IMR-90 (cell line): ENCODE data around the gene FOXF1. TPM values are rescaled to one million over a fixed set of nuclear protein-coding genes. Genes with fewer than 3 reads are reported as not detected.

Source experiments
- ATAC-seq: fragments of 200-7000 bp; cut with Tn5 transposase; 2 replicates; pipeline ENCODE4 v1.9.1; 2020; ENCODE audit warnings: low read depth, mild to moderate bottlenecking, moderate library complexity
- BruUV-seq: library from RNA; stranded (reverse); fragments of 400-500 nt; replicated peaks from 2 replicates; lab custom pipeline; 2021; lab: Mats Ljungman, UMichigan
- CTCF ChIA-PET: fragments of 300-600 bp; formaldehyde crosslinking; extraction: SDS; loops from one replicate; lab custom pipeline; 2021; ENCODE audit warnings: antibody characterized with exemption; lab: Yijun Ruan, JAX
- POLR2A ChIA-PET: fragments of 300-600 bp; sonication (Branson Sonifier 250); formaldehyde crosslinking; loops from one replicate; lab custom pipeline; 2022; ENCODE audit warnings: antibody characterized with exemption; ENCODE audit not compliant: unreplicated experiment; lab: Charles Lee
- DNase-seq: peaks from one replicate; pipeline ENCODE4 v3.0.0; 2013
- H2AFZ ChIP-seq: replicated peaks from 2 replicates; pipeline ENCODE3; 2013; ENCODE audit warnings: low read length, mild to moderate bottlenecking; ENCODE audit not compliant: poor library complexity
- H2AK5ac ChIP-seq: 2 replicates; pipeline ENCODE4 v1.6.1; 2013; ENCODE audit warnings: low read depth, low read length, inconsistent platforms
- H2AK9ac ChIP-seq: replicated peaks from 2 replicates; pipeline ENCODE3; 2013; ENCODE audit warnings: mild to moderate bottlenecking, low read depth, low read length, moderate library complexity; ENCODE audit not compliant: poor library complexity
- H2BK120ac ChIP-seq: 2 replicates; pipeline ENCODE4 v1.6.1; 2013; ENCODE audit warnings: low read depth, low read length, inconsistent platforms
- H2BK15ac ChIP-seq: 3 replicates; pipeline ENCODE4 v1.6.1; 2013; ENCODE audit warnings: low read depth, low read length, inconsistent platforms
- H2BK20ac ChIP-seq: 2 replicates; pipeline ENCODE4 v1.6.1; 2013; ENCODE audit warnings: low read depth, mild to moderate bottlenecking, inconsistent platforms, low read length, moderate library complexity
- H2BK5ac ChIP-seq: 2 replicates; pipeline ENCODE4 v1.6.1; 2013; ENCODE audit warnings: mild to moderate bottlenecking, low read depth, low read length, inconsistent platforms; ENCODE audit not compliant: poor library complexity, severe bottlenecking
- H3K14ac ChIP-seq: replicated peaks from 2 replicates; pipeline ENCODE4 v1.6.1; 2013; ENCODE audit warnings: low read depth, low read length, inconsistent platforms
- H3K18ac ChIP-seq: 2 replicates; pipeline ENCODE4 v1.6.1; 2013; ENCODE audit warnings: low read depth, low read length, control low read depth
- H3K23ac ChIP-seq: 2 replicates; pipeline ENCODE4 v1.6.1; 2013; ENCODE audit warnings: low read depth, low read length, inconsistent platforms
- H3K27ac ChIP-seq: 2 replicates; pipeline ENCODE4 v1.5.1; 2013; ENCODE audit warnings: mild to moderate bottlenecking, control low read depth, low read length; ENCODE audit not compliant: insufficient read depth
- H3K27me3 ChIP-seq: 2 replicates; pipeline ENCODE4 v1.6.1; 2013; ENCODE audit warnings: low read length; ENCODE audit not compliant: control insufficient read depth, insufficient read depth
- H3K36me3 ChIP-seq: 2 replicates; pipeline ENCODE4 v1.6.1; 2013; ENCODE audit warnings: low read length, mixed read lengths; ENCODE audit not compliant: control insufficient read depth, insufficient read depth
- H3K4ac ChIP-seq: 2 replicates; pipeline ENCODE4 v1.6.1; 2013; ENCODE audit warnings: low read depth, low read length, inconsistent platforms
- H3K4me1 ChIP-seq: 2 replicates; pipeline ENCODE4 v1.6.1; 2013; ENCODE audit warnings: low read length, mixed read lengths; ENCODE audit not compliant: control insufficient read depth, insufficient read depth
- H3K4me2 ChIP-seq: 2 replicates; pipeline ENCODE4 v1.6.1; 2013; ENCODE audit warnings: low read depth, mild to moderate bottlenecking, control low read depth, low read length, moderate library complexity
- H3K4me3 ChIP-seq: 2 replicates; pipeline ENCODE4 v1.5.1; 2013; ENCODE audit warnings: low read depth, mild to moderate bottlenecking, control low read depth, low read length, moderate library complexity; ENCODE audit not compliant: insufficient read depth
- H3K56ac ChIP-seq: 2 replicates; pipeline ENCODE4 v1.6.1; 2013; ENCODE audit warnings: low read length, inconsistent platforms; ENCODE audit not compliant: insufficient read depth; ENCODE audit errors: extremely low read depth
- H3K79me1 ChIP-seq, 2 experiments: 2 replicates each; pipeline ENCODE4 v1.6.1; 2013; ENCODE audit warnings: low read length in 2 of 2, inconsistent platforms in 1 of 2, low read depth in 1 of 2
- H3K9ac ChIP-seq: 2 replicates; pipeline ENCODE4 v1.6.1; 2013; ENCODE audit warnings: low read depth, low read length, control low read depth
- H3K9me1 ChIP-seq: 2 replicates; pipeline ENCODE4 v1.6.1; 2013; ENCODE audit warnings: low read length, inconsistent platforms; ENCODE audit not compliant: insufficient read depth
- H3K9me3 ChIP-seq: 2 replicates; pipeline ENCODE4 v1.6.1; 2013; ENCODE audit warnings: low read length; ENCODE audit not compliant: control insufficient read depth, insufficient read depth
- H4K20me1 ChIP-seq: 2 replicates; pipeline ENCODE4 v1.6.1; 2013; ENCODE audit warnings: low read length, inconsistent platforms; ENCODE audit not compliant: insufficient read depth
- H4K5ac ChIP-seq: 2 replicates; pipeline ENCODE4 v1.6.1; 2013; ENCODE audit warnings: mild to moderate bottlenecking, low read depth, low read length, control low read depth
- H4K8ac ChIP-seq, 2 experiments: 2 replicates each; pipeline ENCODE4 v1.6.1; 2013; ENCODE audit warnings: low read depth in 2 of 2, low read length in 2 of 2, control low read depth in 1 of 2, inconsistent platforms in 1 of 2
- H4K91ac ChIP-seq: 2 replicates; pipeline ENCODE4 v1.6.1; 2013; ENCODE audit warnings: low read depth, low read length, inconsistent platforms; ENCODE audit not compliant: insufficient read depth
- BHLHE40 ChIP-seq: fragments of 150-350 bp; IDR thresholded peaks from 2 replicates; pipeline ENCODE4 v1.6.1; 2016; ENCODE audit warnings: mild to moderate bottlenecking, low read depth, low read length
- CEBPB ChIP-seq: IDR thresholded peaks from 2 replicates; pipeline ENCODE4 v1.6.1; 2012; ENCODE audit warnings: low read depth, low read length, improper control_type of control experiment
- CHD1 ChIP-seq: IDR thresholded peaks from 2 replicates; pipeline ENCODE4 v1.6.1; 2012; ENCODE audit warnings: low read depth, low read length, improper control_type of control experiment
- POLR2A ChIP-seq: IDR thresholded peaks from 2 replicates; pipeline ENCODE4 v1.6.1; 2012; ENCODE audit warnings: mild to moderate bottlenecking, low read depth, low read length
- RAD21 ChIP-seq: IDR thresholded peaks from 2 replicates; pipeline ENCODE4 v1.6.1; 2012; ENCODE audit warnings: low read length, improper control_type of control experiment
- WGBS, 2 experiments: methylation state at CpG; one replicate each; pipeline versions ENCODE4 v1.1.5 to v1.1.7; 2013; ENCODE audit warnings: missing lambda C conversion rate in 2 of 2; ENCODE audit not compliant: insufficient read length in 1 of 2; ENCODE audit errors: extremely low coverage in 2 of 2; 5-methylcytosine and 5-hydroxymethylcytosine counted together
- dilution Hi-C: fragments of 300-500 bp; cut with HindIII; formaldehyde crosslinking; loops from one replicate; pipeline ENCODE4 v1.14.3; 2018; ENCODE audit warnings: low sequenced_read_pairs; ENCODE audit not compliant: unreplicated experiment
- in situ Hi-C: fragments of 300-500 bp; cut with MboI; formaldehyde crosslinking; loops from 3 replicates; pipeline ENCODE4 v1.14.3; 2019; ENCODE audit warnings: low sequenced_read_pairs, inconsistent platforms, mixed read lengths
- intact Hi-C: fragments of 100-400 bp; cut with micrococcal nuclease; formaldehyde crosslinking; loops from 2 replicates; pipeline ENCODE4 v1.10.0; 2022
- polyA plus RNA-seq, 3 experiments: library from polyadenylated mRNA; depleted of rRNA; stranded (reverse); fragments of >200 nt; gene quantifications; 2 replicates each; pipeline ENCODE4 v1.2.3, GENCODE V29; 2012; ENCODE audit warnings: low replicate concordance in 1 of 3
- total RNA-seq: library from RNA; depleted of rRNA; stranded (reverse); fragments of >200 nt; gene quantifications from 2 replicates; pipeline ENCODE4 v1.2.3, GENCODE V29; 2012
- TF ChIP-seq, protein P1 (sequence below): conservative IDR thresholded peaks from 2 replicates; pipeline ENCODE4 v1.5.1; 2012; ENCODE audit warnings: mild to moderate bottlenecking, low read depth, low read length, improper control_type of control experiment

The FOXF1 gene
- total and polyA plus RNA-seq, 2 of the 4 experiments (the other 2 are of a cell fraction): 2.7 to 33.0 TPM

DNA sequence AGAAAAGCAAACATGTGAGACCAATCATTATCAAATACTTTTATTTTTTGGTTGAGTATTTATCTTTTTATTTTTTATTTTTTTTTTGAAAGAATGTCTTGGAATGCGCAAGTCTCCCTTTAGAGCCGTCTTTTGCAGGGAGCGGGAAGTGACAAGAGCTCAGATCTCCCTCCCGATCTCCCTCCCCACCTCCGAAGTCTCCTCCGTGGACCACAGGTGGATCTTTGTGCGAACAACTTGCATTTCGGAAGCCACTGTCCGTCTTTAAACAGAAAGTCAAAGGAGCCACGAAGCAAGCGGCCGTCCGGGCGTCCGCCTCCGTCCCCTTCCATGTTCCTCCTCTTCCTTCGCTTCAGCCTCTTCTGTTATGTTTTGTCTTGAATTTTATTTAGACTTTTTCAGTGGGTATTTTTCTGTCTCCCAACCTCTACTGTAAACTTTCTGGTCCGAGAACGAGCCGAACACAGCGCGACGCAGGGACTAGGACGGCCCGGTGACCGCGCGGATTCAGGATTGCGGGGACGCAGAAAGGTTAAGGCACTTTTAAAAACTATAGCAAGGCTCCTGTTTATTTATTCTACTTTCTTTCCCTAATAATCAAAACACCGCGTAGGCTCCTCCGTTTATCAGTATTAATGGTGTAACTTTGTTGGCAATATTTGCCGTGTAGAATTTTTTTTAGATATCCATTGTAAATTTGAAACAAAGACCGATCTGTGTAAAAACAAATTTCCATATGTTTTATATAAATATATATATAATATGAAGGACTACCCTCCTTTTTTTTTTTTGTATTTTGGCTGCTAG is 3.3 kb downstream of the FOXF1 start (continued):
- no peak for TF ChIP-seq RAD21
- TF ChIP-seq CEBPB: no peak
- no peak for TF ChIP-seq BHLHE40

DNA sequence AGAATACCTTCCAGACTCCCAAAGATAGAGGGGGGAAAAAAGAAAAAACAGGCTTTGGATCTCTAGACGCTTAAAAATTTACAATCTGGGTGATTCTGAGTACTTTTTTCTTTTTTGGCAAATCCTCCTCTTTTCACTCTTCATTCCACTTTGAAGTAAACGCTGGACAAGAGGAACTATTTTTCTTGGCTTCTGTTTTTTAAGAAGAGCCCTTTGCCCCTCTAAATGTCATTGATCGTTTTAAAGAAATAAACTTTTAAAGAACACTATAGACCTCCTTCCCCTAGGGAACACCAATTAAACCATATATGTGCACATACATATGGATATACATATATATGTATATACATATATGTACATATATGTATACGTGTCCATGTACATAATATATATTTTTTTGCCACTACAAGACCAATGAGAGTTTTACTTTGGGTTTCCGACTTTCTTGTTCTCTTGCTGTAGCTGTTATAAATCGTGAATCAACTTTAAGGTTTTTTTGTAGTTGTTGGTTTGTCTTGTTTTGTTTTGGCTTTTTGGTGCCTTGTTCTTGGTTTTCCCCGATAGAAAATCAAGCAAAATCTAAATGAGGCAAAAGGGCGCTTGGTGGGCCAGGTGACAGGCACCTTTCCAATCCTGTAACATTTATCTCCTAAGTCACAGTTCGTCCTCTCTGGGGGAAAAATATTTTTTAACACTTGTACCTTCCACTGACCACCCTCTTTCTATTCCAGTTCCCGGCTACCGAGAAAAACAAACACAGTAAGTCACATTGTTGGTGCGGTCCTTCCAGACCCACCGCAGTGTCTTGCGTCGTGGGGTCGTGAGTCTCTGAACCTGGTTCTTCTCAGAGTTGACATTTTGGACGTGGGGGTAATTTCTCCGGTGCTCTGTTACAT is 4.4 kb downstream of the FOXF1 start:
- Histone ChIP-seq H4K8ac (peak overlapping the region; percentile 83 to 91), H3K9ac (peak overlapping the region; percentile 100), H4K20me1 (peaks cover 66% of the 10 kb centered on the region), H3K9me3 (no peaks in the 10 kb centered on the region), H3K36me3 (peaks cover 67% of the 10 kb centered on the region), H3K4me3 (peak overlapping the region; percentile 99), H2BK5ac (peak overlapping the region; percentile 97), H3K4ac (peak overlapping the region; percentile 97), H3K23ac (peak overlapping the region; percentile 80), H3K18ac (peak overlapping the region; percentile 95), H3K4me2 (peak overlapping the region; percentile 61), H3K14ac (peak overlapping the region; percentile 94), H2BK15ac (0 out of 3 replicates have a peak overlapping the region, but pooled peaks have one; percentile 15), H2AK9ac (no peak overlapping the region), H2BK20ac (0 out of 2 replicates have a peak overlapping the region, but pooled peaks have one; percentile 15), H3K9me1 (peaks cover 5% of the 10 kb centered on the region), H3K79me1 (peaks cover 0 to 27% of the 10 kb centered on the region in 2 experiments; a peak in 2 of 4 replicates), H2BK120ac (peak overlapping the region; percentile 11), H3K27me3 (no peaks in the 10 kb centered on the region), H4K5ac (peak overlapping the region; percentile 53), H3K56ac (peak overlapping the region; percentile 99), H3K27ac (peak overlapping the region; percentile 98), H2AK5ac (no peak overlapping the region), H3K4me1 (peaks cover 11% of the 10 kb centered on the region), H2AFZ (no peak overlapping the region), H4K91ac (peak overlapping the region; percentile 71)
- intact Hi-C loops: no loop called here
- TF ChIP-seq POLR2A: peak; percentile 67
- TF ChIP-seq CHD1: peak; percentile 39
- TF ChIP-seq, protein P1, sequence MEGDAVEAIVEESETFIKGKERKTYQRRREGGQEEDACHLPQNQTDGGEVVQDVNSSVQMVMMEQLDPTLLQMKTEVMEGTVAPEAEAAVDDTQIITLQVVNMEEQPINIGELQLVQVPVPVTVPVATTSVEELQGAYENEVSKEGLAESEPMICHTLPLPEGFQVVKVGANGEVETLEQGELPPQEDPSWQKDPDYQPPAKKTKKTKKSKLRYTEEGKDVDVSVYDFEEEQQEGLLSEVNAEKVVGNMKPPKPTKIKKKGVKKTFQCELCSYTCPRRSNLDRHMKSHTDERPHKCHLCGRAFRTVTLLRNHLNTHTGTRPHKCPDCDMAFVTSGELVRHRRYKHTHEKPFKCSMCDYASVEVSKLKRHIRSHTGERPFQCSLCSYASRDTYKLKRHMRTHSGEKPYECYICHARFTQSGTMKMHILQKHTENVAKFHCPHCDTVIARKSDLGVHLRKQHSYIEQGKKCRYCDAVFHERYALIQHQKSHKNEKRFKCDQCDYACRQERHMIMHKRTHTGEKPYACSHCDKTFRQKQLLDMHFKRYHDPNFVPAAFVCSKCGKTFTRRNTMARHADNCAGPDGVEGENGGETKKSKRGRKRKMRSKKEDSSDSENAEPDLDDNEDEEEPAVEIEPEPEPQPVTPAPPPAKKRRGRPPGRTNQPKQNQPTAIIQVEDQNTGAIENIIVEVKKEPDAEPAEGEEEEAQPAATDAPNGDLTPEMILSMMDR: no peak
- DNase-seq (peak; percentile 19), ATAC-seq (no peak)
- WGBS, 2 experiments: no CpG with 5 or more reads among the region's 18 CpGs
- ChIA-PET CTCF (no interaction called here), POLR2A (no interaction called here)
- BruUV-seq: no TSS peak
- dilution Hi-C loops: no loop called here
- in situ Hi-C loops: loop anchor here (5.0 kb wide), 3 partner anchors 292 to 692 kb away; no protein-coding TSS in a partner anchor
